ENCODE results near the gene APLF.

The APLF gene

DNA sequence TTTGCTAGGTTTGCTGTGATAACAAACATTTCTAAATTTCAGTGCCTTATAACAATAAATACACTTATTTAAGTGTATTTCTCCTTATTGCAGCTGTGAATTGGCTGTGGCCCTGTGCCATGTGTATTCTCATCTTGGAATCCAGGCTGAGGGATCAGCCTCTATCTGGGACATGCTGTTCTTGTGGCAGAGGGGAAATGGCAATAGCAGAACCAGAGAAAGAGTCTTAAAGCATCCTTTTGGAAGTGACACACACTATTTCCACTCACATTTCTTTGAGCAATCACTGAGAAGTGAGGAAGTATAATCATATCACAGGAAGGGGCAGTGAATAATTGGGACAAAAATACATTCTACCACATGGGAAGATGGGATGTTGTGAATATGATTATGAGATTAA, 109.8 kb downstream of the APLF start:
- TF ChIP-seq, protein P1, sequence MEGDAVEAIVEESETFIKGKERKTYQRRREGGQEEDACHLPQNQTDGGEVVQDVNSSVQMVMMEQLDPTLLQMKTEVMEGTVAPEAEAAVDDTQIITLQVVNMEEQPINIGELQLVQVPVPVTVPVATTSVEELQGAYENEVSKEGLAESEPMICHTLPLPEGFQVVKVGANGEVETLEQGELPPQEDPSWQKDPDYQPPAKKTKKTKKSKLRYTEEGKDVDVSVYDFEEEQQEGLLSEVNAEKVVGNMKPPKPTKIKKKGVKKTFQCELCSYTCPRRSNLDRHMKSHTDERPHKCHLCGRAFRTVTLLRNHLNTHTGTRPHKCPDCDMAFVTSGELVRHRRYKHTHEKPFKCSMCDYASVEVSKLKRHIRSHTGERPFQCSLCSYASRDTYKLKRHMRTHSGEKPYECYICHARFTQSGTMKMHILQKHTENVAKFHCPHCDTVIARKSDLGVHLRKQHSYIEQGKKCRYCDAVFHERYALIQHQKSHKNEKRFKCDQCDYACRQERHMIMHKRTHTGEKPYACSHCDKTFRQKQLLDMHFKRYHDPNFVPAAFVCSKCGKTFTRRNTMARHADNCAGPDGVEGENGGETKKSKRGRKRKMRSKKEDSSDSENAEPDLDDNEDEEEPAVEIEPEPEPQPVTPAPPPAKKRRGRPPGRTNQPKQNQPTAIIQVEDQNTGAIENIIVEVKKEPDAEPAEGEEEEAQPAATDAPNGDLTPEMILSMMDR (IDR thresholded peaks at IDR 0.05; ENCODE audit: extremely low read depth, insufficient read depth, missing control alignments): no peak
- in situ Hi-C loops (cut with MboI; ENCODE audit: low pct_unique_long_range_greater_than_20kb, low sequenced_read_pairs, unreplicated experiment): no loop called here
- DNase-seq (ENCODE audit: low spot score): no peak

DNA sequence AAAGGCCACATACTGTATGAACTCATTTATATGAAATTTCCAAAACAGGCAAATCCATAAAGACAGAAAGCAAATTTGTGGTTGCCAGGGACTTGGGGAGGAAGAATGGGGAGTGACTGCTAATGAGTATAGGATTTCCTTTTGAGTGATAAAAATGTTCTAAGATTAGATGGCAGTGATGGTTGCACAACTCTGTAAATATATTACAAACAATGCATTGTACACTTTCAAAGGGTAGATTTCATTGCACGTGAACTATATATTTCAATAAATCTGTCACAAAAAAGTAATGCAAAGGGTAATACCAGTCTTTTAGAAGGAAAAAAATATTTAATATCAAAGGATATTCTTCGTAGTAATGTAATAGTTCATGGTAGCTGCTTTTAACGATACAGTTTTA, 112.3 kb downstream of the APLF start:
- TF ChIP-seq, protein P1 (IDR thresholded peaks at IDR 0.05; ENCODE audit: extremely low read depth, insufficient read depth, missing control alignments): no peak
- in situ Hi-C loops (cut with MboI; ENCODE audit: low pct_unique_long_range_greater_than_20kb, low sequenced_read_pairs, unreplicated experiment): no loop called here
- DNase-seq (ENCODE audit: low spot score): no peak

DNA sequence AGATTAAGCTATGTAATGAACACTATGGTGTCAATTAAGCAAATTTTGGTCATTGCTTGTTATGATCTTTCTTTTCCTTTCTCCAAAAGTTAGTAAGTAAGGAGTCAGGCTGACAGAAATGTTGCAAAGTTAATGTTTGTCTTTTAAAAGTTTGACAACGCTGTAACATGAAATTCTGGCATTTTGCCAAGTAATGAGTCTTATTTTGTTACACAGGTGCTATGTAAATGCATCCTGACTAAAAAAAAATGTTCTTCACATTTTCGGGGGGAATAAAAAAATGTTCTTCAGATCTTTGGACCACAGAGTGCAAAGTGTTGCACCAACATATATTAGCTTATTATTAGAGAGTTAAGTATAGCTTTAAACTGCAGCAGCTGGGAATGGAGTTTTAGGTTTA, 121.2 kb downstream of the APLF start:
- in situ Hi-C loops (cut with MboI; ENCODE audit: low pct_unique_long_range_greater_than_20kb, low sequenced_read_pairs, unreplicated experiment): no loop called here
- no peak for DNase-seq (ENCODE audit: low spot score)
- TF ChIP-seq, protein P1 (IDR thresholded peaks at IDR 0.05; ENCODE audit: extremely low read depth, insufficient read depth, missing control alignments): no peak

DNA sequence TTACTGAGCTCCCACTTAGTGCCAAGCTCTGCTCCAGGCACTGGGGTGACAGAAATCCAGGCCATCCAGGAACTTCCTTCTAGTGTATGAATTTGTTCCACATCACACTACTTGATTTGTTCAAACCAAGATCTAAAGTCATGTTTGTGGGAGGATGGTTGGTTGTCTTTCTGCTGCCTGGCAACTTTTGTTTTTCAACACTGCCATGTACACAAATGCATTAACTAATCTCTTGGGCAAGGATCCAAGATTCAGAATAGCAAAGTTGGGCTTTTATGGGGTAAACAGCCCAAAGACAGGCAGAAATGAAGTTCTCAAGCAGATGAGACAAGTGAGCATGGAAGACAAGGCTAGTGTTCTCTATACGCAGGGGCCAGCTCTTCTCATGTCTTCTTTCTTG, 122.6 kb downstream of the APLF start:
- in situ Hi-C loops (cut with MboI; ENCODE audit: low pct_unique_long_range_greater_than_20kb, low sequenced_read_pairs, unreplicated experiment): no loop called here
- TF ChIP-seq, protein P1 (IDR thresholded peaks at IDR 0.05; ENCODE audit: extremely low read depth, insufficient read depth, missing control alignments): no peak
- no peak for DNase-seq (ENCODE audit: low spot score)

DNA sequence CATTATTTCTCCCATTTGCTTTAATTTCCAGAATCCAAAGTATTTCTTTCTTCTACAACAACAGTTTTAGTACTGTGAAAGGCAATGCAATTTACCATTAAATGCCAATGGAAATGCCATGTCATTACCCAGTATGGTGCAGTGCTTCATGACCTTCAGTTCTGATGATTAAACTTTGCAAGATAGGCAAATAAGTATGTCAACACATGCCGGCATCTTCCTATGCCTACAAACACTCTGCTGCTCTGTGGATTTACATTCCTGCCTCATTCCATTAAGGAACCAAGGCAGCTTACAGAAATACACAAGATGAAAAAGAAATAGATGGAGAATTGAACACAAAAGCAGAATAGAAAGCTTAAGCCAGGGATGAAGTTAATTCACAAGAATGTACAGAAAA, 123.3 kb downstream of the APLF start:
- in situ Hi-C loops (cut with MboI; ENCODE audit: low pct_unique_long_range_greater_than_20kb, low sequenced_read_pairs, unreplicated experiment): no loop called here
- TF ChIP-seq, protein P1 (IDR thresholded peaks at IDR 0.05; ENCODE audit: extremely low read depth, insufficient read depth, missing control alignments): no peak
- no peak for DNase-seq (ENCODE audit: low spot score)

DNA sequence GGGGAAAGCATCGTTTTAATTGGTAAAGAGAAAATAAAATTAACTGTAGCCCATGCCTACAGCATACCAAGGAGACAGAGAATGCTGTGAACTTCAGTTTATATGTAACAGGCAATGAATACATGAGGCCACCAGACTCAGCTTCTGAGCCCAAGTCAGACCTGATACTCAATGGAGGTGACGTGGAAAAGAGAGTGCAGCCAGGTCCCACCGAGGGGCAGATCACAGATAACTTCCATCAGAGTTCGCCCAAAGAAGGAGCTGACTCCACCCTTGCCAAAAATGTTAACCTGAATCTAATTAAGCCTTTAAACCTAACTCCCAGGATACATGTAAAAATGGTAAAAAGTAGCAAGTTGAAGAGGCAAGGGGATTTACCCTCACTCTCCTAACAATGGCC, 123.8 kb downstream of the APLF start:
- in situ Hi-C loops (cut with MboI; ENCODE audit: low pct_unique_long_range_greater_than_20kb, low sequenced_read_pairs, unreplicated experiment): no loop called here
- TF ChIP-seq, protein P1 (IDR thresholded peaks at IDR 0.05; ENCODE audit: extremely low read depth, insufficient read depth, missing control alignments): no peak
- DNase-seq (ENCODE audit: low spot score): no peak

DNA sequence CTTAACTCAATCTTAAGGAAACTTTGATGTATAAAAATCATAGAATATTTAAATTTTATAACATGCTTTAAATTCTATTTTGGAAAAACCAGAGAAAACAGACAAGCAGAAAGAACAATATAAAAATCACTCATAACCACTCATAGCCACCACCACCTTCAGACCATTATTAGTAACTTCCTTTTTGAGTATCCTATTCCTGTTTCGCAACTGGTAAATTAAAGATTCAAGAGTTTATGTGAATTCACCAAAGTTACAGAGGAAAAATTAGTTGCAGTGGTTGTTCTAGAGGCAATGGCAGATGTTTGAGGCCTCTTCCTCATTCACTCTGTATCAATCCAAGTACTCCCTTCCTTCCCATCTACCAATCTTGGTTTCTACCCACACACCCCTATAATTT, 126.7 kb downstream of the APLF start:
- DNase-seq (ENCODE audit: low spot score): no peak
- TF ChIP-seq, protein P1 (IDR thresholded peaks at IDR 0.05; ENCODE audit: extremely low read depth, insufficient read depth, missing control alignments): no peak
- in situ Hi-C loops (cut with MboI; ENCODE audit: low pct_unique_long_range_greater_than_20kb, low sequenced_read_pairs, unreplicated experiment): no loop called here

All from GM13977 (cell line).